Epithelial cell of esophagus (primary cell): ENCODE measurements around the gene ZNF609.

ENCODE experiments used
- DNase-seq: peaks from one replicate; pipeline ENCODE4 v3.0.0; 2010; ENCODE audit warnings: low read depth
- H3K4me3 ChIP-seq: 2 replicates; pipeline ENCODE4 v1.5.1; 2011; ENCODE audit warnings: mild to moderate bottlenecking, low read length, control low read depth
- TF ChIP-seq, protein P1 (sequence below): IDR thresholded peaks from 2 replicates; pipeline ENCODE4 v1.5.1; 2011; ENCODE audit warnings: low read depth, mild to moderate bottlenecking, low read length, control low read depth, inconsistent platforms; ENCODE audit not compliant: insufficient read depth; ENCODE audit errors: missing control alignments

ZNF609 gene

GRCh38 chr15:64611085-64611725 is 150.8 kb downstream of the ZNF609 start:
- TF ChIP-seq, protein P1, sequence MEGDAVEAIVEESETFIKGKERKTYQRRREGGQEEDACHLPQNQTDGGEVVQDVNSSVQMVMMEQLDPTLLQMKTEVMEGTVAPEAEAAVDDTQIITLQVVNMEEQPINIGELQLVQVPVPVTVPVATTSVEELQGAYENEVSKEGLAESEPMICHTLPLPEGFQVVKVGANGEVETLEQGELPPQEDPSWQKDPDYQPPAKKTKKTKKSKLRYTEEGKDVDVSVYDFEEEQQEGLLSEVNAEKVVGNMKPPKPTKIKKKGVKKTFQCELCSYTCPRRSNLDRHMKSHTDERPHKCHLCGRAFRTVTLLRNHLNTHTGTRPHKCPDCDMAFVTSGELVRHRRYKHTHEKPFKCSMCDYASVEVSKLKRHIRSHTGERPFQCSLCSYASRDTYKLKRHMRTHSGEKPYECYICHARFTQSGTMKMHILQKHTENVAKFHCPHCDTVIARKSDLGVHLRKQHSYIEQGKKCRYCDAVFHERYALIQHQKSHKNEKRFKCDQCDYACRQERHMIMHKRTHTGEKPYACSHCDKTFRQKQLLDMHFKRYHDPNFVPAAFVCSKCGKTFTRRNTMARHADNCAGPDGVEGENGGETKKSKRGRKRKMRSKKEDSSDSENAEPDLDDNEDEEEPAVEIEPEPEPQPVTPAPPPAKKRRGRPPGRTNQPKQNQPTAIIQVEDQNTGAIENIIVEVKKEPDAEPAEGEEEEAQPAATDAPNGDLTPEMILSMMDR: no peak
- H3K4me3 ChIP-seq: no peak overlapping the region
- no peak for DNase-seq

- TF ChIP-seq, protein P1: no peak
- DNase-seq: no peak
- no peak overlapping the region for H3K4me3 ChIP-seq
Observed at GRCh38 chr15:64614519-64614918, 154.1 kb downstream of the ZNF609 start.

DNA sequence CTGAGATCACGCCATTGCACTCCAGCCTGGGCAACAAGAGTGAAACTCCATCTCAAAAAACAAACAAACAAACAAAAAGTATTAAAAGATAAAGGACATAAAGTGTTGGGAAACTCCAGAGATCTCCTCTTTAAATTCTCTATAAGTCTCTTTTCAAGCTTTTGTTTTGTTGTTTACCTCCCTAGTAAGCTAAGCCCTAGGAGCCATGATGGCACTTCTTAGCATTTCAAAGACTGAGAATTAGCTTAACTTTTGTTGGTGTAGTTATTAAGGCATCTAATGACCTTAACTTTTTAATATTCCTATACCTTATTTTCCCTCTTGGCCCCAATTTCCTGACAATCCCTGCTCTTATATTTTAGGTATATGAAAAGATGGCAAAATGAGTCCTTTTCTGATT is 157.3 kb downstream of the ZNF609 start:
- no peak for DNase-seq
- H3K4me3 ChIP-seq: no peak overlapping the region
- TF ChIP-seq, protein P1: no peak

DNA sequence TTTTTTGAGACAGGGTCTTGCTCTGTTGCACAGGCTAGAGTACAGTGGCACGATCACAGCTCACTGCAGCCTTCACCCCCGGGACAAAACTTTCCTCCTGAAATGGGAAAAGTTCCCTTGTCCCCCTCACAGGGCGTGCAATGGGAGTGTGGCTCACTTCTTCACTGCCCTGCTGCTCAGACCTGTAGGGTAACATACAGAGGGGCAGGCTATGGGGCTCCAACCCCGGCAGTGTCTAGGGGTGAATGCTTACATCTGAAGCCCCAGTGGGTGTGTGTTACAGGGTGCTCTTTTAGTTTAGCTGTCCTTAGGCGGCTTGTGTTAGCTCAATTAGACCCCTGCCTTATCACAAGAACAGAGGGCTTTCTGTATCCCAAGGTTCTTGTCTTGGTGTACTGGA is 157.8 kb downstream of the ZNF609 start:
- H3K4me3 ChIP-seq: no peak overlapping the region
- no peak for DNase-seq
- TF ChIP-seq, protein P1: no peak

DNA sequence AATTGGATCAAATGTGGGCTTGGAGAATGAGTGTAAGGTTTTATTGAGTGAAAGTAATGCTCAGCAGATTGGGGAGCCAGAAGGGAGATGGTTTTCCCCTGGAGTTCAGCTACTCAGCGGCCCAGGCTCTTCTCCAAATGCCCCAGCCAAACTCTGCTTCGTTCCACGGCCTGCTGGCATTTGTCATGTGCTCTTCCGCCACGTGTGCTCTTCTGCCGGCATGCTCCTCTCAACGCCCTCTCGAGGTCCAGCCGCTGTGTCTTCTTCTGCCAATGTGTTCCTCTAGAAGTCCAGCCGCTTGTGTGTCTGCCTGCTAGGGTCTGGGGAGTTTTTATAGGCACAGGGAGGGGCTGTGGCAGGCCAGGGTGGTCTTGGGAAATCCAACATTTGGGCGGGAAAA is 158.2 kb downstream of the ZNF609 start:
- no peak for DNase-seq
- TF ChIP-seq, protein P1: no peak

GRCh38 chr15:64619880-64620839 is 159.8 kb downstream of the ZNF609 start:
- DNase-seq: peak; percentile 86
- no peak overlapping the region for H3K4me3 ChIP-seq
- TF ChIP-seq, protein P1: no peak

More for the DNA sequence above, 158.2 kb downstream of the ZNF609 start:
- H3K4me3 ChIP-seq: no peak overlapping the region

DNA sequence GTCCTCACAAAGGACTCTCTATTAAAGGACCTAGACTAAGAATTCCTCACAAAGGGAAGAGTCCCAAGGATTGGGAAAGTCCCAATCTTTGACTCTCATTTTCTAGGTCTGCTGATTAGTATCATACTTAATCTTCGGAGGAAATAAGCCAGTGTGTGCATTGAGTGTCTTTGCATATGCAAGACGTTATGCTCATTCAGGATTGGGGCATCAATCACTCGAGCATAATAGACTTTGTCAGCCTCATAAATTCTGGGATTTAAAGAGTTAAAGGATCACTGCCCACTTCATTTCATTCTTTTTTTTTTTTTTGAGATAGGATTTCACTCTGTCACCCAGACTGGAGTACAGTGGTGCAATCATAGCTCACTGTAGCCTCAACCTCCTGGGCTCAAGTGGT is 160.7 kb downstream of the ZNF609 start:
- TF ChIP-seq, protein P1: no peak
- H3K4me3 ChIP-seq: no peak overlapping the region

More for the DNA sequence above, 160.7 kb downstream of the ZNF609 start:
- DNase-seq: no peak
